NCI-H226 (cell line): ENCODE results near the gene TEX14.

Source experiments
- DNase-seq: peaks from one replicate; pipeline ENCODE4 v3.0.0-alpha.2; 2015

TEX14 gene, protein sequence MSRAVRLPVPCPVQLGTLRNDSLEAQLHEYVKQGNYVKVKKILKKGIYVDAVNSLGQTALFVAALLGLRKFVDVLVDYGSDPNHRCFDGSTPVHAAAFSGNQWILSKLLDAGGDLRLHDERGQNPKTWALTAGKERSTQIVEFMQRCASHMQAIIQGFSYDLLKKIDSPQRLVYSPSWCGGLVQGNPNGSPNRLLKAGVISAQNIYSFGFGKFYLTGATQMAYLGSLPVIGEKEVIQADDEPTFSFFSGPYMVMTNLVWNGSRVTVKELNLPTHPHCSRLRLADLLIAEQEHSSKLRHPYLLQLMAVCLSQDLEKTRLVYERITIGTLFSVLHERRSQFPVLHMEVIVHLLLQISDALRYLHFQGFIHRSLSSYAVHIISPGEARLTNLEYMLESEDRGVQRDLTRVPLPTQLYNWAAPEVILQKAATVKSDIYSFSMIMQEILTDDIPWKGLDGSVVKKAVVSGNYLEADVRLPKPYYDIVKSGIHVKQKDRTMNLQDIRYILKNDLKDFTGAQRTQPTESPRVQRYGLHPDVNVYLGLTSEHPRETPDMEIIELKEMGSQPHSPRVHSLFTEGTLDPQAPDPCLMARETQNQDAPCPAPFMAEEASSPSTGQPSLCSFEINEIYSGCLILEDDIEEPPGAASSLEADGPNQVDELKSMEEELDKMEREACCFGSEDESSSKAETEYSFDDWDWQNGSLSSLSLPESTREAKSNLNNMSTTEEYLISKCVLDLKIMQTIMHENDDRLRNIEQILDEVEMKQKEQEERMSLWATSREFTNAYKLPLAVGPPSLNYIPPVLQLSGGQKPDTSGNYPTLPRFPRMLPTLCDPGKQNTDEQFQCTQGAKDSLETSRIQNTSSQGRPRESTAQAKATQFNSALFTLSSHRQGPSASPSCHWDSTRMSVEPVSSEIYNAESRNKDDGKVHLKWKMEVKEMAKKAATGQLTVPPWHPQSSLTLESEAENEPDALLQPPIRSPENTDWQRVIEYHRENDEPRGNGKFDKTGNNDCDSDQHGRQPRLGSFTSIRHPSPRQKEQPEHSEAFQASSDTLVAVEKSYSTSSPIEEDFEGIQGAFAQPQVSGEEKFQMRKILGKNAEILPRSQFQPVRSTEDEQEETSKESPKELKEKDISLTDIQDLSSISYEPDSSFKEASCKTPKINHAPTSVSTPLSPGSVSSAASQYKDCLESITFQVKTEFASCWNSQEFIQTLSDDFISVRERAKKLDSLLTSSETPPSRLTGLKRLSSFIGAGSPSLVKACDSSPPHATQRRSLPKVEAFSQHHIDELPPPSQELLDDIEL (N-terminal part only)

DNA sequence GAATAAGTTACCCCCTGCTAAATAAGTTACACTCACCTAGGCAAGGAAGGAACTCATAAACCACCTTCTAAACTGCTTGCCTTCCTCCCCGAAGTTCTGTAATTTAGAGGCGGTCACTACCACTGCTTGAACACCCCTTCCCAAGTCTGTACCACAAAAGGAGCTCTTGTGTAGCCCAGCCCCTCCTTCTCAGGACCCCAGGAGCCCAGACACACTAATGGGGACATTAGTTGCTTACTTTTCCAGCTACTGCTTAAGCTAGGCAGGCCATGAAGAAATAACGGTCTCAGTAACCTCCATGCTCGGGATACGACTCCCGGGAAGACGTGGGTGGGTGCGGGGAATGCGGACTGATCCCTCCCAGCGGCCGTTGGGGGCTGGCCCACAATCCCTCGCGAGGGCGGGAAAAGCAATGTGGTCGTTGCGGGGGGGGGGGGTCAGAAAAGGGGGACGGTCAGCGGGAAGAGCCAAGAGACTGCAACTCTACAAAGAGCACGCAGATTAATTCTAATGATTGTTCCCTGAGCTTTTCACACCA, at the start of gene TEX14:
TSS of gene TEX14 (minus strand) at position 345 of the 538 bp plus-strand sequence. CDS start 40,044 bp downstream, outside the sequence.
- no peak for DNase-seq

DNA sequence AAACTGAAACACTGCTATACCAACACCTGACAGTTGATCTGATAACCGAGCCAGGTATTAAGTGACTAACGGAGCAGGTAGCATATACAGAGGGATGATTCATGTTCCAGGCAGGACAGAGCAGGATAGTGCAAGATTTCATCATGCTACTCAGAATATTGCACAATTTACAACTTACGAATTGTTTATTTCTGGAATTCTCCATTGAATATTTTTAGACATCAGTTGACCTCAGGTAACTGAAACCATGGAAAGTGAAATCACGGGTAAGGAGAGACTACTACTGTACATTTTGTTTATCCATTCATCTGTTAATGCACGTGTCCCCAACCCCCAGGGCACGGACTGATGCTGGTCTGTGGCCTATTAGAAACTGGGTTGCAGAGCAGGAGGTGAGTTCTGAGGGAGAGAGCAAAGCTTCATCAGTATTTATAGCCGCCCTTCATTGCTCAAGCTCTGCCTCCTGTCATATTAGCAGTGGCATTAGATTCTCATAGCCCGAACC, 49.3 kb upstream of the TEX14 start:
- peak; percentile 60 for DNase-seq

DNA sequence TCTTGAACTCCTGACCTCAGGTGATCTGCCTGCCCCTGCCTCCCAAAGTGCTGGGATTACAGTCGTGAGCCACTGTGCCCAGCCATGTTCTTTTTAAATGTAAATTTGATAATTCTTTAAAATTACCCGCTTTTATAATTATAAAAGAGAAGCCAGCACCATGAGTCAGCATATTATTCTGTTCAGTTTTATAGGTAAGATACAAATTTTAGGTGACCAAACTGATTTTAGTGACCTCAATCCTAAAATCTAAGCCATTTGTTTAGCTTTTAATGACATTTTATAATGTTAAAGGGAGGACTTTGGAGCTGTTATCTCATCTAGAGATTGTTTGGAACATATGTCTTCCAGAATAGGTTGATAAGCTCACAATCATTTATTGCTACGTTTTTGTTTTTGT, 43.0 kb upstream of the TEX14 start:
- no peak for DNase-seq

DNA sequence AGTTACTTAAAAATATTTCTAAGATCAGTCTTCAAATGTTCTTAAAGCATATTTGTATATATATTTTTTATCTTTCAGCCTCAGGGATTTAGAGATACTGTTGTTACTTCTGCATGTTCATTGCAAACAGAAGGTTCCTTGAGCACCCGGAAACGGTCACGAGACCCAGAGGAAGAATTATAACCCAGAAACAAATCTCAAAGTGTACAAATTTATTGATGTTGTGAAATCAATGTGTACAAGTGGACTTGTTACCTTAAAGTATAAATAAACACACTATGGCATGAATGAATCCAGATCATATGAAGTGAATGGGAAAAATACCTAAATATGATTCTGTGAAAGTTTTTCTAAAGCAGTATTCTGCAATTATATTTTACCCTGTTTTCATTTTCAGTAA, 42.2 kb upstream of the TEX14 start:
- no peak for DNase-seq

DNA sequence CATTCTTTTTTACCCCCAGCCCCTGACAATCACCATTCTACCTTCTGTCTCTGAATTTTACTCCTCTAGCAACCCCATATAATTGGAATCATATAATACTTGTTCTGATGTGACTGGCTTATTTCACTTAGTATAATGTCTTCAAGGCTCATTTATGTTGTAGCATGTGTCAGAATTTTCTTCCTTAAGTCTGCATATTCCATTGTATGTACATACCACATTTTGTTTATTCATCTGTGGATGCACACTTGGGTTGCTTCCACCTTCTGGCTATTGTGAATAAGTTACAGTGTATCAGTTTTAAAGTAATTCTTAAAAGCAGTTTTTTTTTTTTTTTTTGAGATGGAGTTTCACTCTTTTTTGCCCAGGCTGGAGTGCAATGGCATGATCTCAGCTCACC, 39.1 kb upstream of the TEX14 start:
- no peak for DNase-seq

DNA sequence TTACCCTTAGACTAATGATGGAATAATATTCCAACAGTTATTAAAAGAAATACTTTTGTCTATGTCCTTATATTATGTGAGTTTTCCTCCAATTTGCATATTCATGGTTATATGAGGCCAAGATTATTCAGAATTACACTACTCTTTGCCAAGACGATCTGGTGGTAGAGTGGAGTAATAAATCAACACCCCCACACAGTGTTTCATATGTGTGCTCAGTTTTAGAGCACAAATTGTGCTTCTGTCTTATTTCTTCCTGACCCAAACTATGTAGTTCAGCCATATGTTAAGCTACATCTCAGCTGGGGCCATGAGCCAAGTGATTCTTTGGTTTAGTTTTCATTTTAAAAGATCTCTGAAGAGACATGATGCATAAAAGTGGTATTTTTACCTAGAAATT, 37.0 kb upstream of the TEX14 start:
- no peak for DNase-seq

DNA sequence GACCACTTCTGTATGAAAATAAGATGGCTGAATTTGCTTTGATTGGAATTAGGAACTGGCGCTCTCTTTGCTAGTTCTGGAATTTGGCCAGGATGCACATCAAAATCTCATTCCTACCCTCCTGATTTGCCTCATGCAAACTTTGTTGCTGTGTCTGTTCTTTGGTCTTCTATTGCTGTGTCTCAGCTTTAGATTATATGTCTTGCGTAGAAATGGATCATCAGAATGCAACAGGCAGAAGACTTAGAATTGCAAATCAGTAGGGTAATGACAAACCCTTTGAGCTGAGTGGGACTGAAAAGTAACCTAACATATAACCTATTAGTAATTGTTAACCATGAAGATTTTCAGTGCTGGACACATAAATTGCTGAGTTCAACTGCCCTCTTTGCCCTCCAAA, 30.9 kb upstream of the TEX14 start:
- DNase-seq = no peak

DNA sequence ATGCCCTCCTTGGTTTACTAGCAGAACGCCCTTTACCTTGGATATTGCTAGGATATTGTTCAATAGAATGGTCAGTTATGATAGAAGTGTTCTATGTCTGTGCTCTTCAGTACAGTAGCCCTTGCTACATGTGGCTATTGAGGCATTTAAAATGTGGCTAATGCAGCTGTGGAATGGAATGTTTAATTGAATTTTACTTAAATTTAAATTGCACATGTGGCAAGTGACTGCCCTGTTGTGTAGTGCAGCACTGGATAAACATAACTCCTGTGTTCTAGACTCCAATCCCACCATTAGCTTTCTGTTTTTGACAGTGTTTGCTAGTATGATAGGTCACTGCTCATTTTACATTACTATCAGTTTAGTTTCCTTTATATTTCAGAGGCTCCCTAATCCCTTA, 30.4 kb upstream of the TEX14 start:
- DNase-seq = no peak

DNA sequence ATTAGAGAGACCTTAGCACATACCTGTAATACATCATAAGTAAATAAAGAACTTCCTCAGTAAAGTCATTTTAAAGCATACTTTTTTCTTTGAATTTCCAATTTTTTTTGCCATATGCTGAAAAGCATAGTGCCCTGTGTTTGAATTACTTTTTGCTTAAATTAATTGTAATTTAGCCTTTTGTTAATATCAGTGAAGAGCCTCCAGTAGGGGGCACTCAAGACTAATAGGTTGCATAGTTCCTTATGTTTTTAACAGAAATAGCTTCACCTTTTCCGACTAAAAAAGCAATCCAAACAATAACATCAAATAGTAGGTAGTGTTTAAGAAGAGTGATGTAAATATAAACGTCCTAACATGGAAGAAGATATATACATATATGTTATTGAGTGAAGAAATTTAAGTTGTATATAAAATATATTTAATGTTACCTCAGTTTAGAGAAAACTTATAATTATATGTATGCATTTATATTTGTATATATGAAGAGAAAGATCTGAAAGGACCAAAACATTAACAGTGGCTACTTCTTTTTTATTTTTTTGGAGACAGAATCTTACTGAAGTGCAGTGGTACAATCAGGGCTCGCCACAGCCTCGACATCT, 19.2 kb upstream of the TEX14 start:
- peak; percentile 17 for DNase-seq

DNA sequence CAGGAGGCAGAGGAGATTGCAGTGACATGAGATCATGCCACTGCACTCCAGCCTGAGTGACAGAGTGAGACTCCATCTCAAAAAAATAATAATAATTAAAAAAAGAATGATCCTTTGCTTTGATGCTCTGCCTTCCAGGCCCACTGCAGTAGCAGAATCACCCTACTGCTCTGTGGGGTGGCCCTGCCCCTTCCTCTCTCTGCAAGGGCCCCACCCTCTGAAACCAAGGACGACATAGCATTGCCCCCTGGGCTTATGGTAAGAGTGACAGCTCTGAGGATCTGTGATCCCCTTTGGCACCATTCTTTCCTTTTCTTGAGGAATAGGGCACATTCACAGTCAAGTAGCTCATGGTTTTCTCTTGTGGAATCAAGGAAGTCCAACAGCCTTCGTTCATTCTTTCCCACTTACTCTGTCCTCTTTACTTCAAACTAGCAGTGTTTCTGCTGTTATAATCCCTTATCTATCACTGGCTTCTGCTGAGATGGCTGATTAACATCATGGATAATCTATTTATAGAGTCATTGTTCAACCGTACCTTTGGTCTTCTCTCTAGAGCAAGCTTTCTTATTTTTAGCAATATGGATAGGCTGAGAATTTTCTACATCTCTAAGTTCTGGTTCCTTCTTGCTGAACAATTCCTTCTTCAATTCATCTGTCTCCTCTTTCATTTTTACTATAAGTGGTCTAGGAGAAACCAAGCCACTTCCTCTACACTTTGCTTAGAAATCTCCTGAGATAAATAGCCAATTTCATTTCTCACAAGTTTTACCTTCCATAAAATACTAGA, 14.7 kb upstream of the TEX14 start:
- DNase-seq = no peak

DNA sequence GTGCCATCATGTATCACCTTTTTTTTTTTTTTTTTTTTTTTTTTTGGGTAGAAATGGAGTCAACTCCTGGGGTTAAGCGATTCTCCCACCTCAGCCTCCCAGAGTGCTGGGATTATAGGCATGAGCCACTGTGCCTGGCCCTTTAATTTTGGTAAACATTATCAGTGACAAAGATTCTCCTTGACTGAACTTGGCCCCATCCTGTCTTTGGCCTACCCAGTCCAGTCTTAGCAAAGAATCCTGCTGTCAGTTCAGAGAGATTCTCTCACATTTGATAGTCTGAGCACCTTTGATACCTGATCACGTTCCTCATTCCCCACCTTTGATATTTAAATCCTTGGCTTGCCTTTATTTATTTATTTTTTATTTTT, 12.1 kb upstream of the TEX14 start:
- no peak for DNase-seq

DNA sequence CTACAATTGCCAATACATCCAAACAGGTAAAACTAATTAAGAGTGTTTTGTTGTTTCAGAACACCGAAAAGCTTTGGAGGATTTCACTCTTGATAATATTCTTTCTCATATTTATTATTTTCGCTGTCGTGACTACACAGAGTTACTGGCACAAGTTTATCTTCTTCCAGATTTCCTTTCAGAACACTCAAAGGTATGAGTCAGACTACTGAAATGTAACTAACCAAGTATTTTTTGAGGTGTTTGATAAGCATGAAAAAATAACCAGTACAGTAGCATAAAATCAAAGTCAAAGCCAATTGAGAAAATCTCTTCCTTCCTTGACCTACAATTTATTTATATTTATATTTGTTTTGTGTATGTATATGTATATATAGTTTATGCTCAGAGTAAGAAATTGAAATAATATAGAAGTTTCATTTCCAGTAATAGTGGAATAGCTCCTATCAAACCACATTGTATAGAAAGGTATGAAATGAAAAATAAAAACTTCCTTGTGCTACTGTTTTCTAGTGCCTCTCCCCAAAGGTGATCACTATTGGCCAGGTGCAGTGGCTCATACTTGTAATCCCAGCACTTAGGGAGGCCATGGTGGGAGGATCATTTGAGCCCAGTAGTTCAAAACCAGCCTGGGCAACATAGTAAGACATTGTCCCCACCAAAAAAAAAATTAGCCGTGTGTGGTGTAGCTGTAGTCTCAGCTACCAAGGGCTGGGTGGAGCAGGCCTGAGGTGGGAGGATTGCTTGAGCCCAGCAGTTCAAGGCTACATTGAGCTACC, 11.5 kb upstream of the TEX14 start:
- DNase-seq = peak; percentile 84

DNA sequence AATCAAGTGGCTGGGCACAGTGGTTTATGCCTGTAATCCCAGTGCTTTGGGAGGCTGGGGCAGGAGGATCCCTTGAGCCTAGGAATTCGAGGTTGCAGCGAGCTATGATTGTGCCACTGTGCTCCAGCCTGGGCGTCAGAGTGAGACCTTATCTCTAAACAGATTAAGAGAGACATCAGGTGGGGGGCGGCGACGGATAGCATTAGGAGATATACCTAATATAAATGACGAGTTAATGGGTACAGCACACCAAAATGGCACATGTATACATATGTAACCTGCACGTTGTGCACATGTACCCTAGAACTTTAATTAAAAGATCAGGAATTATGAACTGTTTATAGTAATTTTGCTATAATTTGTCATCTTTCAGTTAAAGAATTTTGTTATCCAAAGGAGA, 10.9 kb upstream of the TEX14 start:
- peak; percentile 52 for DNase-seq

DNA sequence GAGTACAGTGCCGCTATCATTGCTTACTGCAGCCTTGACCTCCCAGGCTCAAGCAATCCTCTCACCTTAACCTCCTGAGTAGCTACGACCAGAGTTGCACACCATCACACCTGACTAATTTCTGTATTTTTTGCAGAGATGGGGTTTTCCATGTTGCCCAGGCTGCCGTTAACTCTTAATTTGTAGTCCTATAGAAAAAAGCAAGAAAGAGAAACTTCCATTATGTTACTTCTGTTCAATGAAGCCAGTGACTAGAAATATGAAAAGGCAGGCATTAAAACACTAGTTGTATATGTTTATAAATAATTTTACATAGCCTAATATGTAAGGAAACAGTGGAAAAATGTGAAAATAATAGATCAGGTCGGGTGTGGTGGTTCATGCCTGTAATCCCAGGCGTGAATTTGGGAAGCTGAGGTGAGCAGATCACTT, 10.2 kb upstream of the TEX14 start:
- no peak for DNase-seq

DNA sequence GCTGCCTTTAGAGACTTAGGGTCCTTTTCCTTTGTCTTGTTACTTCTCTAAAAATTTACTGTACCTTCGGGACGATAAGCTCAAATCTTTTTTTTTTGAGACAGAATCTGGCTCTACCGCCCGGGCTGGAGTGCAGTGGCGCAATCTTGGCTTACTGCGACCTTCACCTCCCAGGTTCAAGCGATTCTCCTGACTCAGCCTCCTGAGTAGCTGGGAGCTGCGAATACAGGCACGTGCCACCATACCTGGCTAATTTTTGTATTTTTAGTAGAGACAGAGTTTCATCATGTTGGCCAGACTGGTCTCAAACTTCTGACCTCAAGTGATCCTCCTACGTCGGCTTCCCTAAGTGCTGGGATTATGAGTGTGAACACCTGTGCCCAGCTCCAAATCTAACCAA, 7.9 kb upstream of the TEX14 start:
- DNase-seq = no peak

DNA sequence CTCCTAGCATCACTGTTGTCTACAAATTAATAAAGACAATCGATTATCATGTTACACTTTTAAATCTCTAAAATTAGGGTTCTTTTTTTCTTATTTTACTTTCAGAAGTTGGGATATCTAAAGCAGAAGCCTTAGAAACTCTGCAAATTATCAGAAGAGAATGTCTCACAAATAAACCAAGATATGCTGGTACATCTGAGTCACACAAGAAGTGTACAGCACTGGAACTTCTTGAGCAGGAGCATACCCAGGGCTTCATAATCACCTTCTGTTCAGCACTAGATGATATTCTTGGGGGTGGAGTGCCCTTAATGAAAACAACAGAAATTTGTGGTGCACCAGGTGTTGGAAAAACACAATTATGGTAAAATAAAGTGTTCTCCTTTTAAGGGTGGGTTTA, 3.0 kb upstream of the TEX14 start:
- DNase-seq = no peak

DNA sequence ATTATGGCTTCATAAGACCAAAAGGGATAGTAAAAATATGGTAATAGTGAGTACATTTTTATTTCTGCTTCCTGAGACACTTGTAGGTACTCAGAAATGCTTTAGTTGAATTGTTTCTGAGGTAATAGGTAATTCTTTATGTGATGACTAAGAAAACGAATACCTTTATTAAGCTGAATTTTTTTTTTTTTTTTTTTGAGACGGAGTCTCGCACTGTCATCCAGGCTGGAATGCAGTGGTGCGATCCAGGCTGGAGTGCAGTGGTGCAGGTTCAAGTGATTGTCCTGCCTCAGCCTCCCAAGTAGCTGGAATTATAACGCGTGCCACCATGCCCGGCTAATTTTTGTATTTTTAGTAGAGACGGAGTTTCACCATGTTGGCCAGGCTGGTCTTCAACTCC, 2.5 kb upstream of the TEX14 start:
- DNase-seq = no peak

DNA sequence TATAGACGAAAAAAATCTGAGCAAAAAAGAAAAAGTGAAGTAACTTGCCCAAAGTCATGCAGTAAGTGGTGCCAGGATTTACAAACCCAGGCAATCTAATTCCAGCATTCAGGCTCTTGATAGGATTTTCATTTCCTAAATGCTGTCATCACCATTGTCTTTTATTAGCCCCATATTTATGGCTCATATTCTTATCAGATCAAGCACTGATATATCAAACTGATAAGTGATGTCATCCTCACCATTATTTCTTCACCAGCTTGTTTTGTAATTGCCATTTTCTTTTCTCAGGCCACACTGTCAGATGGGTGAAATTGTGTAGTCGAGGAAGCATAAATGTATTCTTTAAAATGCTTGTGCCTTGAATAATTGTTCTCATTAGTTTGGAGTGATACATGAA, 1.9 kb upstream of the TEX14 start:
- DNase-seq = no peak

DNA sequence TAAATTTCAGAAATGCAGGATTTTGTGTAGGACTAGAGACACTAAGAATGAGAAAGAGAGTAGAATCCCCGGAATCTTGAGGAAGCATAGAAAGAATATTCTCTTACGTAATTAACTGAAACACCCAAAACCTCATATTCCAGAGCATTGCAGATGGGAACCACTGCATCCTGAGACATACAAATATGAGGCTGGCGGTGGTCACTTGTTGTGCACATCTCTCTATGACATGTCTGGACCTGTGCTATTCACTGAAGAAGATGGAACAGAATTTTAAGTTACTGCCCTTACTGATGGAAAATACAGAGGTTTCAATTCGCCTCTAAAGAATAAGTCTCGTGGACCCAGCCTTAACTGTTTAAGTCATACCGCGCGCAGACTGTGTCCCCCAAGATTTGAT, 1.4 kb upstream of the TEX14 start:
- no peak for DNase-seq

DNA sequence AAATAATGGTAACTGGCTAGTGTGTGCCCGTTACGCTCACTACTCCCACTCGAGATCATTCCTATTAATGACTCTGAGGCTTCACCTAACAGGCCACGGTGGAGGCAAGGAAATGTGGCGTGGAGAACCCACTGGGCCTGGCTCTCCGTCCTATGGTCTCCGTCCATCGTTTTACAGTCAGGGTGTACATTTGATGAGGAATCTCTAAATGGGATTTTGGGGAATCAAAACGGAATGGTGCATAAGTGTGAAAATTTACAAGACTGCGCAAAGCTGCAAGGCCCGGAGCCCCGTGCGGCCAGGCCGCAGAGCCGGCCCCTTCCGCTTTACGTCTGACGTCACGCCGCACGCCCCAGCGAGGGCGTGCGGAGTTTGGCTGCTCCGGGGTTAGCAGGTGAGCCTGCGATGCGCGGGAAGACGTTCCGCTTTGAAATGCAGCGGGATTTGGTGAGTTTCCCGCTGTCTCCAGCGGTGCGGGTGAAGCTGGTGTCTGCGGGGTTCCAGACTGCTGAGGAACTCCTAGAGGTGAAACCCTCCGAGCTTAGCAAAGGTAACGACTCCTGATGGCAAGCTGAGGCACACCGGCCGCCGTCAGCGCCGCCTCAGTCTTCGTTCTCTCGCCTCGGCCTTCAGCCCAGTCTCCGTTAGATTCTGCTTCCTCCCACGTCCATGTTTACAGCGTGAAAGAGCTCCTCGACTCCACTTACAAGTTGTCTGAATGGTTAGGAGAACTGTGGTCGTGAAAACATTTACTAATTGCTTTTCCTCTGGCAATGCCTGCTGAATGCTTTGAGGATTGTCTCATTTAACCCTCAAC, 602 bp upstream of the TEX14 start, which contains the start of gene RAD51C:
TSS of gene RAD51C (plus strand) at position 364 of the 817 bp plus-strand sequence. CDS start at position 406, 42 bp downstream.
- peak; percentile 91 for DNase-seq
